Nephron (organoid): ENCODE data around the gene SOX9.

Experiments used
- H3K27ac Mint-ChIP-seq, 3 experiments: 2 replicates each; pipeline ENCODE4 v1.8.0; 2020; ENCODE audit warnings: mixed read lengths in 3 of 3, mild to moderate bottlenecking in 2 of 3, moderate library complexity in 1 of 3
- H3K27me3 Mint-ChIP-seq: 2 replicates; pipeline ENCODE4 v1.8.0; 2021; ENCODE audit warnings: low read depth, mild to moderate bottlenecking, moderate library complexity, mixed read lengths
- H3K36me3 Mint-ChIP-seq: 2 replicates; pipeline ENCODE4 v1.8.0; 2020; ENCODE audit warnings: low read depth, mixed read lengths
- H3K4me1 Mint-ChIP-seq: 2 replicates; pipeline ENCODE4 v1.8.0; 2020; ENCODE audit warnings: mixed read lengths
- H3K4me3 Mint-ChIP-seq, 3 experiments: 2 replicates each; pipeline ENCODE4 v1.8.0; 2020; ENCODE audit warnings: mild to moderate bottlenecking in 3 of 3, mixed read lengths in 3 of 3, moderate library complexity in 2 of 3
- H3K9me3 Mint-ChIP-seq: 2 replicates; pipeline ENCODE4 v1.8.0; 2020; ENCODE audit warnings: mixed read lengths
- CTCF ChIP-seq, 3 experiments: fragments of 200-600 bp; sonication (generic); IDR thresholded peaks; one replicate each; pipeline ENCODE4 v1.5.0; 2021; ENCODE audit warnings: antibody characterized with exemption in 3 of 3; ENCODE audit not compliant: unreplicated experiment in 3 of 3

The SOX9 gene

GRCh38 chr17:72104164-72104862 lies 16.5 kb upstream of the SOX9 start:
- no peak for TF ChIP-seq CTCF (IDR thresholded peaks at IDR 0.05; ENCODE audit: unreplicated experiment in 3 of 3)
- Mint-ChIP-seq H3K27ac (no peak overlapping the region), H3K9me3 (no peaks in the 10 kb centered on the region), H3K4me1 (no peaks in the 10 kb centered on the region), H3K36me3 (no peaks in the 10 kb centered on the region), H3K27me3 (peaks cover 31% of the 10 kb centered on the region), H3K4me3 (no peak overlapping the region)

- no peaks in the 10 kb centered on the region for H3K4me1 Mint-ChIP-seq
- no peaks in the 10 kb centered on the region for H3K36me3 Mint-ChIP-seq
- H3K27ac Mint-ChIP-seq, result no peak overlapping the region
- peaks cover 34% of the 10 kb centered on the region for H3K27me3 Mint-ChIP-seq
- no peak for TF ChIP-seq CTCF (IDR thresholded peaks at IDR 0.05; ENCODE audit: unreplicated experiment in 3 of 3)
- H3K4me3 Mint-ChIP-seq, result no peak overlapping the region
- no peaks in the 10 kb centered on the region for H3K9me3 Mint-ChIP-seq
Measured at GRCh38 chr17:72104863-72105234, 16.0 kb upstream of the SOX9 start.

GRCh38 chr17:72107100-72107499 lies 13.7 kb upstream of the SOX9 start:
- Mint-ChIP-seq H3K27me3 (peaks cover 56% of the 10 kb centered on the region), H3K4me3 (no peak overlapping the region), H3K27ac (no peak overlapping the region), H3K36me3 (no peaks in the 10 kb centered on the region), H3K9me3 (no peaks in the 10 kb centered on the region), H3K4me1 (no peaks in the 10 kb centered on the region)
- no peak for TF ChIP-seq CTCF (IDR thresholded peaks at IDR 0.05; ENCODE audit: unreplicated experiment in 3 of 3)

DNA sequence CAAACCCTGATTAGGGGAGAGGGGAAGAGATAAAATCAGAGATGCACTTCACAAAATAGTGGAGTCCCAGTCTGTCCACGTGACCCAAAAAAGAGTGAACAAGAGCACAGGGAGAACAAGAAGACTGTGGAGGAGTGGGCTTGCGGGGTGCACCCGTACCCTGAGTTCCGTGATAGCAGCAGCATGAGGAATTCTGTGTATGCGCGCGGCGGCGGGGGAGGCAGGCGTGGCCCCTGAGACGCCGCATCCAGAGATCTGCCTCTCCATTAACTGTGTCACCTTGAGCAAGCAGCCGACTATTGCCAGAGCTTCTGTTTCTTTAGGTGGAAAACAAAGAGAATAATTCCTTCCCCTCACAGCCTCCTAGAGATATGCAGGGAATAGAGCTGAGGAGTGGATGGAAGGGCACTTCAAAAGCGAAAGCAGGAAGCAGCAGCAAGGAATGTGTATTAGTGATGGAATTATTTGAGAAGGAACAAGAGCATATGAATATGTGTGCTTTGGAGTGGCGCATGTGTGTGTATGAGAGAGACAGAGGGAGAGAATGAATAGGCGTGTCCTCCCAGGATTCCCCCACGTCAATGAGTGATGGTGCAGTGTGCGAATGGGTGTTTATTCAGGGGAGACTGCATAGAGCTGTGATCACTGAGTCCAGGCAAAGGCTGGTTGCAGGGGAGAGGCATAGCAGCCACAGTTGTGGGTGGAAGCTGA lies 10.4 kb upstream of the SOX9 start:
- Mint-ChIP-seq H3K27me3 (peaks cover 80% of the 10 kb centered on the region), H3K36me3 (no peaks in the 10 kb centered on the region), H3K27ac (no peak overlapping the region), H3K4me3 (no peak overlapping the region), H3K4me1 (no peaks in the 10 kb centered on the region), H3K9me3 (no peaks in the 10 kb centered on the region)
- no peak for TF ChIP-seq CTCF (IDR thresholded peaks at IDR 0.05; ENCODE audit: unreplicated experiment in 3 of 3)

- no peaks in the 10 kb centered on the region for H3K36me3 Mint-ChIP-seq
- H3K4me3 Mint-ChIP-seq, result no peak overlapping the region
- H3K27me3 Mint-ChIP-seq, result peaks cover 85% of the 10 kb centered on the region
- no peak for TF ChIP-seq CTCF (IDR thresholded peaks at IDR 0.05; ENCODE audit: unreplicated experiment in 3 of 3)
- H3K4me1 Mint-ChIP-seq, result no peaks in the 10 kb centered on the region
- H3K9me3 Mint-ChIP-seq, result no peaks in the 10 kb centered on the region
- H3K27ac Mint-ChIP-seq, result no peak overlapping the region
Measured at GRCh38 chr17:72110942-72111318, 9.9 kb upstream of the SOX9 start.
